ENCODE data around the gene RNF17.

- no peak for TF ChIP-seq POLR2AphosphoS5 (IDR thresholded peaks at IDR 0.05; ENCODE audit: low read depth)
- TF ChIP-seq CTCF (IDR thresholded peaks at IDR 0.05; ENCODE audit: insufficient read depth, low read length) = no peak
- TF ChIP-seq REST (IDR thresholded peaks at IDR 0.05; ENCODE audit: insufficient replicate concordance, low read depth) = no peak
- no peak for TF ChIP-seq GABPA (IDR thresholded peaks at IDR 0.05; ENCODE audit: low read depth)
These were observed 146.6 kb downstream of the RNF17 start for GRCh38 chr13:24910502-24911132.

Measured in HL-60 (cell line).